CD4-positive, alpha-beta T cell treated with Interferon alpha-2 for 1 hour (primary cell): ENCODE data around the gene NDUFAB1.
A peak's percentile ranks its signal among the peaks of the same experiment; 100 is the strongest.
"Not testable (repeated sequence)": the region's sequence is repeated elsewhere in the genome, so short reads cannot be mapped to it uniquely, and the experiment has no call there.

ENCODE experiments used
- DNase-seq, 2 donors: peaks; one replicate each; pipeline ENCODE4 v3.0.0-alpha.2; 2020 to 2022

Gene NDUFAB1

GRCh38 chr16:23595951-23596720, at the start of gene NDUFAB1:
NDUFAB1 (minus strand) TSS chr16:23596316; CDS start chr16:23596290, 26 bp downstream.
- peak; percentile 87 to 93 for DNase-seq

- no peak for DNase-seq
Measured at GRCh38 chr16:23642246-23642774, 46.2 kb upstream of the NDUFAB1 start.

- DNase-seq, result peak; percentile 87 to 90
Measured at GRCh38 chr16:23640931-23641765, 45.0 kb upstream of the NDUFAB1 start, which contains the start of the genes DCTN5 and PALB2. DCTN5 (plus strand) TSS chr16:23641466; CDS start chr16:23641543, 77 bp downstream. PALB2 (minus strand) TSS chr16:23641310; CDS start chr16:23641157, 153 bp downstream.

- peak in 1 of 2 donors; percentile 1 for DNase-seq
Measured at GRCh38 chr16:23640615-23640930, 44.5 kb upstream of the NDUFAB1 start.

GRCh38 chr16:23635958-23636357, 39.8 kb upstream of the NDUFAB1 start:
- no peak for DNase-seq

- DNase-seq, result no peak
Measured at GRCh38 chr16:23634461-23635036, 38.4 kb upstream of the NDUFAB1 start.

- not testable (repeated sequence) for DNase-seq
Measured at GRCh38 chr16:23631874-23632273, 35.8 kb upstream of the NDUFAB1 start.

- DNase-seq, result no peak
Measured at GRCh38 chr16:23629516-23629915, 33.4 kb upstream of the NDUFAB1 start.

- DNase-seq, result no peak
Measured at GRCh38 chr16:23624092-23624491, 28.0 kb upstream of the NDUFAB1 start.

GRCh38 chr16:23615805-23616204, 19.7 kb upstream of the NDUFAB1 start:
- no peak for DNase-seq

GRCh38 chr16:23611936-23612335, 15.8 kb upstream of the NDUFAB1 start:
- no peak for DNase-seq

GRCh38 chr16:23610905-23611304, 14.8 kb upstream of the NDUFAB1 start:
- not testable (repeated sequence) for DNase-seq

- DNase-seq, result no peak
Measured at GRCh38 chr16:23609929-23610328, 13.8 kb upstream of the NDUFAB1 start.

GRCh38 chr16:23608194-23608593, 12.1 kb upstream of the NDUFAB1 start:
- no peak for DNase-seq

GRCh38 chr16:23607726-23608125, 11.6 kb upstream of the NDUFAB1 start:
- no peak for DNase-seq

GRCh38 chr16:23597003-23597756, 1.1 kb upstream of the NDUFAB1 start:
- peak; percentile 25 to 42 for DNase-seq

GRCh38 chr16:23595246-23595950, 718 bp downstream of the NDUFAB1 start:
- no peak for DNase-seq

- DNase-seq, result no peak
Measured at GRCh38 chr16:23594186-23594585, 1.9 kb downstream of the NDUFAB1 start.

- no peak for DNase-seq
Measured at GRCh38 chr16:23590181-23590580, 5.9 kb downstream of the NDUFAB1 start.

GRCh38 chr16:23587726-23588125, 8.4 kb downstream of the NDUFAB1 start:
- DNase-seq, result no peak

- DNase-seq, result no peak
Measured at GRCh38 chr16:23584186-23585076, 11.7 kb downstream of the NDUFAB1 start.
